WTC11 (cell line): Measurements from ENCODE around the gene ITGA2. TPM values are rescaled to one million over a fixed set of nuclear protein-coding genes. Genes with fewer than 3 reads are reported as not detected.

Experiments used
- ATAC-seq: fragments of 200-7000 bp; cut with Tn5 transposase; 2 replicates; pipeline ENCODE4 v1.10.0; 2021; ENCODE audit warnings: mild to moderate bottlenecking, moderate library complexity
- CTCF ChIA-PET: fragments of 300-600 bp; sonication (Branson Sonifier 250); formaldehyde crosslinking; loops from one replicate; lab custom pipeline; 2021; ENCODE audit warnings: antibody characterized with exemption; lab: Charles Lee
- POLR2A ChIA-PET: fragments of 350-600 bp; sonication (Branson Sonifier 250); formaldehyde crosslinking; loops from one replicate; lab custom pipeline; 2021; ENCODE audit warnings: antibody characterized with exemption; lab: Charles Lee
- DNase-seq: peaks from one replicate; pipeline ENCODE4 v3.0.0; 2021; ENCODE audit warnings: low spot score
- H3K27ac Mint-ChIP-seq: 2 replicates; pipeline ENCODE4 v1.8.0; 2021; ENCODE audit warnings: mixed read lengths
- H3K27me3 Mint-ChIP-seq: 2 replicates; pipeline ENCODE4 v1.8.0; 2021; ENCODE audit warnings: low read depth, mild to moderate bottlenecking, moderate library complexity, mixed read lengths
- H3K36me3 Mint-ChIP-seq: 2 replicates; pipeline ENCODE4 v1.8.0; 2021; ENCODE audit warnings: mixed read lengths
- H3K4me1 Mint-ChIP-seq: 2 replicates; pipeline ENCODE4 v1.8.0; 2022; ENCODE audit warnings: mixed read lengths
- H3K4me3 Mint-ChIP-seq: 2 replicates; pipeline ENCODE4 v1.8.0; 2021; ENCODE audit warnings: mild to moderate bottlenecking, moderate library complexity, mixed read lengths
- H3K9me3 Mint-ChIP-seq: 2 replicates; pipeline ENCODE4 v1.8.0; 2021; ENCODE audit warnings: mixed read lengths
- ETV6 ChIP-seq: sonication (generic); formaldehyde crosslinking; IDR thresholded peaks from 2 replicates; pipeline ENCODE4 v1.8.1; 2022; ENCODE audit warnings: mild to moderate bottlenecking, missing genetic modification reagents
- GRHL2 ChIP-seq: fragments of 250-450 bp; sonication (Bioruptor Pico); IDR thresholded peaks from 2 replicates; pipeline ENCODE4 v1.8.0; 2022; ENCODE audit warnings: mild to moderate bottlenecking, moderate library complexity; ENCODE audit not compliant: insufficient replicate concordance, severe bottlenecking
- IRF2 ChIP-seq: sonication (generic); formaldehyde crosslinking; IDR thresholded peaks from 2 replicates; pipeline ENCODE4 v1.8.0; 2022; ENCODE audit warnings: low read depth, missing genetic modification reagents, borderline replicate concordance
- MXD4 ChIP-seq: fragments of 250-450 bp; sonication (Bioruptor Pico); IDR thresholded peaks from 2 replicates; pipeline ENCODE4 v1.8.0; 2021; ENCODE audit warnings: mild to moderate bottlenecking, moderate library complexity, borderline replicate concordance
- OVOL2 ChIP-seq: fragments of 250-450 bp; sonication (Bioruptor Pico); IDR thresholded peaks from 2 replicates; pipeline ENCODE4 v1.9.0; 2021; ENCODE audit warnings: mild to moderate bottlenecking, borderline replicate concordance
- SMAD3 ChIP-seq: sonication (generic); formaldehyde crosslinking; IDR thresholded peaks from 2 replicates; pipeline ENCODE4 v1.8.0; 2022; ENCODE audit warnings: missing genetic modification reagents, mild to moderate bottlenecking, borderline replicate concordance
- ZNF121 ChIP-seq: sonication (generic); formaldehyde crosslinking; IDR thresholded peaks from 2 replicates; pipeline ENCODE4 v1.8.0; 2023; ENCODE audit warnings: missing genetic modification reagents
- ZNF219 ChIP-seq: sonication (generic); formaldehyde crosslinking; IDR thresholded peaks from 2 replicates; pipeline ENCODE4 v1.8.0; 2023; ENCODE audit warnings: missing genetic modification reagents, mild to moderate bottlenecking, borderline replicate concordance
- ZNF396 ChIP-seq: fragments of 250-450 bp; sonication (Bioruptor Pico); IDR thresholded peaks from 2 replicates; pipeline ENCODE4 v1.8.0; 2021; ENCODE audit warnings: mild to moderate bottlenecking, moderate library complexity, borderline replicate concordance
- ZNF416 ChIP-seq: fragments of 250-450 bp; sonication (Bioruptor Pico); IDR thresholded peaks from 2 replicates; pipeline ENCODE4 v1.9.0; 2021; ENCODE audit warnings: mild to moderate bottlenecking, inconsistent platforms
- ZNF671 ChIP-seq: fragments of 250-450 bp; sonication (Bioruptor Pico); IDR thresholded peaks from 2 replicates; pipeline ENCODE4 v1.8.0; 2021; ENCODE audit warnings: mild to moderate bottlenecking
- total RNA-seq: library from RNA; stranded (reverse); gene quantifications from 3 replicates; pipeline ENCODE4 v1.2.3, GENCODE V29; 2021
- TF ChIP-seq, protein P1 (sequence below): sonication (generic); formaldehyde crosslinking; IDR thresholded peaks from 2 replicates; pipeline ENCODE4 v1.8.1; 2022; ENCODE audit warnings: mild to moderate bottlenecking, missing genetic modification reagents, moderate library complexity, borderline replicate concordance
- TF ChIP-seq, protein P2 (sequence below): fragments of 250-450 bp; sonication (Bioruptor Pico); conservative IDR thresholded peaks from 2 replicates; pipeline ENCODE4 v1.9.0; 2021; ENCODE audit warnings: mild to moderate bottlenecking
- TF ChIP-seq, protein P3 (sequence below): fragments of 250-450 bp; sonication (Bioruptor Pico); IDR thresholded peaks from 2 replicates; pipeline ENCODE4 v1.9.0; 2021; ENCODE audit warnings: mild to moderate bottlenecking, borderline replicate concordance

Gene ITGA2
- total RNA-seq, 1 experiment from 2014 or later: 5.5 TPM

GRCh38 chr5:53123702-53124101, 134.6 kb downstream of the ITGA2 start:
- Mint-ChIP-seq H3K27ac (no peak overlapping the region), H3K4me3 (no peak overlapping the region), H3K27me3 (no peaks in the 10 kb centered on the region), H3K4me1 (no peaks in the 10 kb centered on the region), H3K9me3 (peaks cover 11% of the 10 kb centered on the region), H3K36me3 (no peaks in the 10 kb centered on the region)
- no peak for DNase-seq
- no peak for TF ChIP-seq GRHL2 (CRISPR knock-in tag)
- TF ChIP-seq, protein P1, sequence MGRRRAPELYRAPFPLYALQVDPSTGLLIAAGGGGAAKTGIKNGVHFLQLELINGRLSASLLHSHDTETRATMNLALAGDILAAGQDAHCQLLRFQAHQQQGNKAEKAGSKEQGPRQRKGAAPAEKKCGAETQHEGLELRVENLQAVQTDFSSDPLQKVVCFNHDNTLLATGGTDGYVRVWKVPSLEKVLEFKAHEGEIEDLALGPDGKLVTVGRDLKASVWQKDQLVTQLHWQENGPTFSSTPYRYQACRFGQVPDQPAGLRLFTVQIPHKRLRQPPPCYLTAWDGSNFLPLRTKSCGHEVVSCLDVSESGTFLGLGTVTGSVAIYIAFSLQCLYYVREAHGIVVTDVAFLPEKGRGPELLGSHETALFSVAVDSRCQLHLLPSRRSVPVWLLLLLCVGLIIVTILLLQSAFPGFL (CRISPR knock-in tag): no peak
- TF ChIP-seq IRF2 (CRISPR knock-in tag): no peak
- TF ChIP-seq ZNF219 (CRISPR knock-in tag): no peak
- no peak for TF ChIP-seq OVOL2 (CRISPR knock-in tag)
- TF ChIP-seq, protein P2, sequence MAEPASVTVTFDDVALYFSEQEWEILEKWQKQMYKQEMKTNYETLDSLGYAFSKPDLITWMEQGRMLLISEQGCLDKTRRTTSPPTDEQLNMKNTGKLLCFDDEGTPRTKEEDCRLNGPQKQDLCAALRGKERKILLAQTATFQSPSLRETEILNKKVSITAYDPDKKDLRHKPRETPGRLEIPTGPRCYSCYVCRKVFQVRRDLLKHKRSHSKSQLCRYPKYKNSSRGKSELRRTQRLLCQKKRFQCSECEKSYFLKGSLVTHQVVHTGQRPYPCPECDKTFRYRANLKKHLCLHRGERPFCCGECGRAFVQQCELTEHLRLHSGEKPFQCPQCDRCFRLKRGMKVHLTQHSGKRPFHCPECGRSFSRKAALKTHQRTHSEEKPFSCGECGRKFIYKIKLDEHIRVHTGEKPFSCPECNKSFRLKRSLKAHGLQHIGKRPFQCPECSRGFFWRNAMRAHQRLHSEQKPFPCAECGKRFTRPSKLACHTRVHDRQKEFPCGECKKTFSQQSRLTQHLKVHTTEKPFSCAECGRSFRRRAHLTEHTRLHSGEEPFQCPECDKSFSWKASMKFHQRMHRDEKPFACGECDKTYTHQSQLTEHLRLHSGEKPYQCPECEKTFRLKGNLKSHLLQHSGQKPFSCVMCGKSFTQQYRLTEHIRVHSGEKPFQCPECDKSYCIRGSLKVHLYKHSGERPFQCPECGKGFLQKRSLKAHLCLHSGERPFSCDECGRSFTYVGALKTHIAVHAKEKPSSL (CRISPR knock-in tag): no peak
- no peak for TF ChIP-seq ZNF396 (CRISPR knock-in tag)
- ChIA-PET POLR2A (no interaction called here), CTCF (no interaction called here)
- no peak for ATAC-seq

GRCh38 chr5:53126521-53126920, 137.4 kb downstream of the ITGA2 start:
- no peak overlapping the region for H3K4me3 Mint-ChIP-seq
- no peaks in the 10 kb centered on the region for H3K27me3 Mint-ChIP-seq
- H3K36me3 Mint-ChIP-seq: no peaks in the 10 kb centered on the region
- no peak for DNase-seq
- peaks cover 11% of the 10 kb centered on the region for H3K9me3 Mint-ChIP-seq
- ATAC-seq: no peak
- ChIA-PET CTCF (no interaction called here), POLR2A (no interaction called here)
- TF ChIP-seq SMAD3 (CRISPR knock-in tag): no peak
- no peak overlapping the region for H3K27ac Mint-ChIP-seq
- no peaks in the 10 kb centered on the region for H3K4me1 Mint-ChIP-seq

DNA sequence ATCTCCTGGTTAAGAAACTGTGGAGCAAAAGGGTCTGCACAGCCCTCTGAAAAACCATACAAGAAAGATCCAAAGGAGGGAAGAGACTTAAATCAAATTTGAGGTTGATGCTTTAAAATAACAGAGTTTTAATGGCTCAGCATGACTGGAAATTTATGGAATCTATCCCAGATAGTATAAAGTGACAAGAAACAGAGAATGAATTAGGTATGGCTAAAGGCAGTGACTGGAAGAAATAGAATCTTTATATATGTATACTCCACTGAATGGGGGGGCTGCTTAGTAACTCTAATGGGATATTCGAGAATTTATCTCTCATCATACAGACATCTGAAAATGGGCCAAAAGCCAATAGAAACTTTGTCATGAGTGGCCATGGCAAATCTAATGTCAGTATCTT, 138.0 kb downstream of the ITGA2 start:
- Mint-ChIP-seq H3K4me3 (no peak overlapping the region), H3K9me3 (peaks cover 11% of the 10 kb centered on the region), H3K36me3 (no peaks in the 10 kb centered on the region), H3K27me3 (no peaks in the 10 kb centered on the region), H3K4me1 (no peaks in the 10 kb centered on the region), H3K27ac (no peak overlapping the region)
- POLR2A ChIA-PET: no interaction called here
- ATAC-seq (no peak), DNase-seq (no peak)
- TF ChIP-seq, protein P3, sequence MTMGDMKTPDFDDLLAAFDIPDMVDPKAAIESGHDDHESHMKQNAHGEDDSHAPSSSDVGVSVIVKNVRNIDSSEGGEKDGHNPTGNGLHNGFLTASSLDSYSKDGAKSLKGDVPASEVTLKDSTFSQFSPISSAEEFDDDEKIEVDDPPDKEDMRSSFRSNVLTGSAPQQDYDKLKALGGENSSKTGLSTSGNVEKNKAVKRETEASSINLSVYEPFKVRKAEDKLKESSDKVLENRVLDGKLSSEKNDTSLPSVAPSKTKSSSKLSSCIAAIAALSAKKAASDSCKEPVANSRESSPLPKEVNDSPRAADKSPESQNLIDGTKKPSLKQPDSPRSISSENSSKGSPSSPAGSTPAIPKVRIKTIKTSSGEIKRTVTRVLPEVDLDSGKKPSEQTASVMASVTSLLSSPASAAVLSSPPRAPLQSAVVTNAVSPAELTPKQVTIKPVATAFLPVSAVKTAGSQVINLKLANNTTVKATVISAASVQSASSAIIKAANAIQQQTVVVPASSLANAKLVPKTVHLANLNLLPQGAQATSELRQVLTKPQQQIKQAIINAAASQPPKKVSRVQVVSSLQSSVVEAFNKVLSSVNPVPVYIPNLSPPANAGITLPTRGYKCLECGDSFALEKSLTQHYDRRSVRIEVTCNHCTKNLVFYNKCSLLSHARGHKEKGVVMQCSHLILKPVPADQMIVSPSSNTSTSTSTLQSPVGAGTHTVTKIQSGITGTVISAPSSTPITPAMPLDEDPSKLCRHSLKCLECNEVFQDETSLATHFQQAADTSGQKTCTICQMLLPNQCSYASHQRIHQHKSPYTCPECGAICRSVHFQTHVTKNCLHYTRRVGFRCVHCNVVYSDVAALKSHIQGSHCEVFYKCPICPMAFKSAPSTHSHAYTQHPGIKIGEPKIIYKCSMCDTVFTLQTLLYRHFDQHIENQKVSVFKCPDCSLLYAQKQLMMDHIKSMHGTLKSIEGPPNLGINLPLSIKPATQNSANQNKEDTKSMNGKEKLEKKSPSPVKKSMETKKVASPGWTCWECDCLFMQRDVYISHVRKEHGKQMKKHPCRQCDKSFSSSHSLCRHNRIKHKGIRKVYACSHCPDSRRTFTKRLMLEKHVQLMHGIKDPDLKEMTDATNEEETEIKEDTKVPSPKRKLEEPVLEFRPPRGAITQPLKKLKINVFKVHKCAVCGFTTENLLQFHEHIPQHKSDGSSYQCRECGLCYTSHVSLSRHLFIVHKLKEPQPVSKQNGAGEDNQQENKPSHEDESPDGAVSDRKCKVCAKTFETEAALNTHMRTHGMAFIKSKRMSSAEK (CRISPR knock-in tag): no peak
- TF ChIP-seq ETV6 (CRISPR knock-in tag) (no peak), MXD4 (no peak), ZNF121 (CRISPR knock-in tag) (no peak), ZNF416 (CRISPR knock-in tag) (no peak), ZNF671 (no peak), ZNF219 (CRISPR knock-in tag) (no peak), OVOL2 (CRISPR knock-in tag) (no peak)
- TF ChIP-seq, protein P1 (CRISPR knock-in tag): no peak
- CTCF ChIA-PET: no interaction called here
